AG09309 (cell line): ENCODE results near the gene CDKN2D.
A peak's percentile ranks its signal among the peaks of the same experiment; 100 is the strongest.
"Not testable (repeated sequence)": the region's sequence is repeated elsewhere in the genome, so short reads cannot be mapped to it uniquely, and the experiment has no call there.

Source experiments
- DNase-seq: peaks from one replicate; pipeline ENCODE4 v3.0.0-alpha.2; 2010; ENCODE audit warnings: low read depth
- H3K4me3 ChIP-seq: 2 replicates; pipeline ENCODE4 v1.5.1; 2011; ENCODE audit warnings: mild to moderate bottlenecking, low read depth, low read length, moderate library complexity; ENCODE audit not compliant: control insufficient read depth
- CTCF ChIP-seq: IDR thresholded peaks from 2 replicates; pipeline ENCODE4 v1.5.1; 2011; ENCODE audit warnings: mild to moderate bottlenecking, low read depth, low read length, inconsistent platforms; ENCODE audit not compliant: insufficient read depth, control insufficient read depth; ENCODE audit errors: missing control alignments

The CDKN2D gene

GRCh38 chr19:10533646-10534386 is 35.0 kb downstream of the CDKN2D start:
- peak; percentile 76 for DNase-seq
- H3K4me3 ChIP-seq = no peak overlapping the region
- no peak for TF ChIP-seq CTCF

GRCh38 chr19:10532457-10532856 is 36.3 kb downstream of the CDKN2D start:
- H3K4me3 ChIP-seq = no peak overlapping the region
- TF ChIP-seq CTCF = no peak
- no peak for DNase-seq

GRCh38 chr19:10526887-10527286 is 41.9 kb downstream of the CDKN2D start:
- DNase-seq, H3K4me3 ChIP-seq: not testable (repeated sequence)

- no peak overlapping the region for H3K4me3 ChIP-seq
- no peak for DNase-seq
- TF ChIP-seq CTCF = no peak
These were observed 43.1 kb downstream of the CDKN2D start for GRCh38 chr19:10525636-10526035.

- no peak for DNase-seq
- no peak for TF ChIP-seq CTCF
- H3K4me3 ChIP-seq = no peak overlapping the region
These were observed 45.6 kb downstream of the CDKN2D start for GRCh38 chr19:10523135-10523636.

GRCh38 chr19:10521461-10522171 is 47.2 kb downstream of the CDKN2D start:
- H3K4me3 ChIP-seq = no peak overlapping the region
- TF ChIP-seq CTCF = no peak
- no peak for DNase-seq

- no peak overlapping the region for H3K4me3 ChIP-seq
- no peak for DNase-seq
- no peak for TF ChIP-seq CTCF
These were observed 48.0 kb downstream of the CDKN2D start for GRCh38 chr19:10520652-10521318.
